HG03469 (cell line): ENCODE data around the gene ELF5.

Experiments
- ATAC-seq: cut with Tn5 transposase; IDR thresholded peaks from one replicate; pipeline ENCODE4 v1.9.1; 2021; ENCODE audit warnings: mild to moderate bottlenecking, moderate library complexity, moderate number of reproducible peaks; ENCODE audit not compliant: unreplicated experiment

Gene ELF5

GRCh38 chr11:34493926-34494595, 19.5 kb downstream of the ELF5 start:
- no peak for ATAC-seq

GRCh38 chr11:34493468-34493867, 20.1 kb downstream of the ELF5 start:
- no peak for ATAC-seq

GRCh38 chr11:34492806-34493414, 20.7 kb downstream of the ELF5 start:
- ATAC-seq = no peak

- ATAC-seq = no peak
Measured at GRCh38 chr11:34490304-34490703, 23.3 kb downstream of the ELF5 start.

- ATAC-seq = no peak
Measured at GRCh38 chr11:34488855-34489557, 24.6 kb downstream of the ELF5 start.

- ATAC-seq = no peak
Measured at GRCh38 chr11:34487430-34487829, 26.2 kb downstream of the ELF5 start.

GRCh38 chr11:34483106-34483874, 30.3 kb downstream of the ELF5 start:
- no peak for ATAC-seq

GRCh38 chr11:34481307-34481706, 32.3 kb downstream of the ELF5 start:
- ATAC-seq = no peak

- ATAC-seq = no peak
Measured at GRCh38 chr11:34480314-34480713, 33.3 kb downstream of the ELF5 start.

- ATAC-seq = no peak
Measured at GRCh38 chr11:34478845-34479663, 34.5 kb downstream of the ELF5 start.

- ATAC-seq = no peak
Measured at GRCh38 chr11:34476849-34477248, 36.7 kb downstream of the ELF5 start.

GRCh38 chr11:34475656-34476055, 37.9 kb downstream of the ELF5 start:
- ATAC-seq = no peak

- no peak for ATAC-seq
Measured at GRCh38 chr11:34473603-34474169, 39.9 kb downstream of the ELF5 start.

GRCh38 chr11:34468209-34468841, 45.3 kb downstream of the ELF5 start:
- no peak for ATAC-seq

- ATAC-seq = no peak
Measured at GRCh38 chr11:34466802-34467488, 46.6 kb downstream of the ELF5 start.

GRCh38 chr11:34464591-34465051, 49.0 kb downstream of the ELF5 start:
- ATAC-seq = no peak

GRCh38 chr11:34461215-34461614, 52.4 kb downstream of the ELF5 start:
- ATAC-seq = no peak

GRCh38 chr11:34460278-34460677, 53.3 kb downstream of the ELF5 start:
- no peak for ATAC-seq
